HG02970 (cell line): ENCODE measurements around the gene DVL2.

ENCODE experiments used
- ATAC-seq: cut with Tn5 transposase; IDR thresholded peaks from one replicate; pipeline ENCODE4 v1.9.1; 2021; ENCODE audit warnings: mild to moderate bottlenecking, moderate library complexity, moderate number of reproducible peaks; ENCODE audit not compliant: unreplicated experiment, low FRiP score

The DVL2 gene

GRCh38 chr17:7221278-7222092 is 12.8 kb downstream of the DVL2 start:
- ATAC-seq: no peak

GRCh38 chr17:7220593-7221277 is 13.6 kb downstream of the DVL2 start:
- ATAC-seq: no peak

GRCh38 chr17:7219812-7220592 is 14.3 kb downstream of the DVL2 start, which contains the start of the genes ACADVL and DLG4:
Gene ACADVL, plus strand, starts transcription at chr17:7219938. Its CDS starts 47 bp downstream, at chr17:7219985.
Gene DLG4, minus strand, starts transcription at chr17:7219836.
- ATAC-seq: peak; percentile 52

GRCh38 chr17:7219229-7219811 is 15.0 kb downstream of the DVL2 start:
- no peak for ATAC-seq

GRCh38 chr17:7218758-7219157 is 15.6 kb downstream of the DVL2 start:
- no peak for ATAC-seq

- ATAC-seq: no peak
Observed at GRCh38 chr17:7218166-7218565, 16.2 kb downstream of the DVL2 start.

GRCh38 chr17:7217113-7217987 is 17.0 kb downstream of the DVL2 start:
- ATAC-seq: no peak

- no peak for ATAC-seq
Observed at GRCh38 chr17:7216242-7217112, 17.8 kb downstream of the DVL2 start.

GRCh38 chr17:7215652-7216180 is 18.6 kb downstream of the DVL2 start:
- ATAC-seq: no peak

- no peak for ATAC-seq
Observed at GRCh38 chr17:7215136-7215638, 19.1 kb downstream of the DVL2 start.

- peak; percentile 67 for ATAC-seq
Observed at GRCh38 chr17:7214300-7215135, 19.8 kb downstream of the DVL2 start.

- no peak for ATAC-seq
Observed at GRCh38 chr17:7213895-7214299, 20.4 kb downstream of the DVL2 start.

- no peak for ATAC-seq
Observed at GRCh38 chr17:7211491-7212273, 22.6 kb downstream of the DVL2 start.

GRCh38 chr17:7208754-7209460 is 25.4 kb downstream of the DVL2 start:
- no peak for ATAC-seq

GRCh38 chr17:7208027-7208571 is 26.2 kb downstream of the DVL2 start:
- no peak for ATAC-seq
